GM08714 (cell line): Measurements from ENCODE around the gene CENPB.

Source experiments
- H3K4me3 ChIP-seq: fragments of 200-500 bp; sonication (Bioruptor generic); 2 replicates; pipeline ENCODE4 v1.5.1; 2014; ENCODE audit warnings: mild to moderate bottlenecking, low read length, inconsistent platforms
- ZNF274 ChIP-seq: IDR thresholded peaks from 2 replicates; pipeline ENCODE4 v1.6.1; 2012; ENCODE audit warnings: mild to moderate bottlenecking, low read depth, low read length

CENPB gene

GRCh38 chr20:3734111-3734843, 52.3 kb downstream of the CENPB start:
- no peak overlapping the region for H3K4me3 ChIP-seq
- no peak for TF ChIP-seq ZNF274
